PFSK-1 (cell line): ENCODE data around the gene LPCAT4.

Experiments used
- FOXP2 ChIP-seq: optimal IDR thresholded peaks from 2 replicates; pipeline ENCODE3; 2011; ENCODE audit warnings: borderline replicate concordance, control low read depth, inconsistent platforms; ENCODE audit not compliant: insufficient read depth; ENCODE audit errors: extremely low read length, extremely low read depth
- POLR2AphosphoS5 ChIP-seq: IDR thresholded peaks from 2 replicates; pipeline ENCODE4 v1.6.1; 2012; ENCODE audit warnings: low read depth, mild to moderate bottlenecking, control low read depth, low read length, moderate library complexity
- SIN3A ChIP-seq: IDR thresholded peaks from 2 replicates; pipeline ENCODE4 v1.6.1; 2012; ENCODE audit warnings: mild to moderate bottlenecking, low read length, moderate library complexity, borderline replicate concordance; ENCODE audit not compliant: insufficient read depth
- TAF1 ChIP-seq: IDR thresholded peaks from 2 replicates; pipeline ENCODE4 v1.6.1; 2012; ENCODE audit warnings: low read length, control low read depth, borderline replicate concordance; ENCODE audit not compliant: insufficient read depth
- TF ChIP-seq, protein P1 (sequence below), 2 experiments: IDR thresholded peaks; 2 replicates each; pipeline versions ENCODE4 v1.6.1 to v1.8.0; 2011 to 2012; ENCODE audit warnings: low read depth in 2 of 2, low read length in 2 of 2, control low read depth in 1 of 2, inconsistent platforms in 1 of 2, mild to moderate bottlenecking in 1 of 2, moderate library complexity in 1 of 2; ENCODE audit not compliant: insufficient read depth in 1 of 2

The LPCAT4 gene

DNA sequence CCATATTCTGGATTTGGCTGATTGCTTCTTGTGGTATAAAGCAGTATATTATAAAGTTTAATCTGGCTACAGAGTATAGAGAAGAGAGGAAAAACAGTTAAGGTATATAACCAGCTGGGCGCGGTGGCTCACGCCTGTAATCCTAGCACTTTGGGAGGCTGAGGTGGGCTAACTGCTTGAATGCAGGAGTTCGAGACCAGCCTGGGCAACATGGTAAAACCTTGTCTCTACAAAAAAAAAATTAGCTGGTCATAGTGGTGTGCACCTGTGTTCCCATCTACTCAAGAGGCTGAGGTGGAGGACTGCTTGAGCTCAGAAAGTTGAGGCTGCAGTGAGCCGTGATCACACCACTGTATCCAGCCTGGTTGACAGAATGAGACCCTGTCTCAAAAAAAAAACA, 36.7 kb downstream of the LPCAT4 start:
- TF ChIP-seq, protein P1, sequence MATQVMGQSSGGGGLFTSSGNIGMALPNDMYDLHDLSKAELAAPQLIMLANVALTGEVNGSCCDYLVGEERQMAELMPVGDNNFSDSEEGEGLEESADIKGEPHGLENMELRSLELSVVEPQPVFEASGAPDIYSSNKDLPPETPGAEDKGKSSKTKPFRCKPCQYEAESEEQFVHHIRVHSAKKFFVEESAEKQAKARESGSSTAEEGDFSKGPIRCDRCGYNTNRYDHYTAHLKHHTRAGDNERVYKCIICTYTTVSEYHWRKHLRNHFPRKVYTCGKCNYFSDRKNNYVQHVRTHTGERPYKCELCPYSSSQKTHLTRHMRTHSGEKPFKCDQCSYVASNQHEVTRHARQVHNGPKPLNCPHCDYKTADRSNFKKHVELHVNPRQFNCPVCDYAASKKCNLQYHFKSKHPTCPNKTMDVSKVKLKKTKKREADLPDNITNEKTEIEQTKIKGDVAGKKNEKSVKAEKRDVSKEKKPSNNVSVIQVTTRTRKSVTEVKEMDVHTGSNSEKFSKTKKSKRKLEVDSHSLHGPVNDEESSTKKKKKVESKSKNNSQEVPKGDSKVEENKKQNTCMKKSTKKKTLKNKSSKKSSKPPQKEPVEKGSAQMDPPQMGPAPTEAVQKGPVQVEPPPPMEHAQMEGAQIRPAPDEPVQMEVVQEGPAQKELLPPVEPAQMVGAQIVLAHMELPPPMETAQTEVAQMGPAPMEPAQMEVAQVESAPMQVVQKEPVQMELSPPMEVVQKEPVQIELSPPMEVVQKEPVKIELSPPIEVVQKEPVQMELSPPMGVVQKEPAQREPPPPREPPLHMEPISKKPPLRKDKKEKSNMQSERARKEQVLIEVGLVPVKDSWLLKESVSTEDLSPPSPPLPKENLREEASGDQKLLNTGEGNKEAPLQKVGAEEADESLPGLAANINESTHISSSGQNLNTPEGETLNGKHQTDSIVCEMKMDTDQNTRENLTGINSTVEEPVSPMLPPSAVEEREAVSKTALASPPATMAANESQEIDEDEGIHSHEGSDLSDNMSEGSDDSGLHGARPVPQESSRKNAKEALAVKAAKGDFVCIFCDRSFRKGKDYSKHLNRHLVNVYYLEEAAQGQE (IDR thresholded peaks at IDR 0.05; ENCODE audit: insufficient read depth in 1 of 2, low read depth in 2 of 2, low read length in 2 of 2), result no peak
- TF ChIP-seq POLR2AphosphoS5, result no peak
- no peak for TF ChIP-seq FOXP2
- no peak for TF ChIP-seq TAF1
- TF ChIP-seq SIN3A, result no peak

DNA sequence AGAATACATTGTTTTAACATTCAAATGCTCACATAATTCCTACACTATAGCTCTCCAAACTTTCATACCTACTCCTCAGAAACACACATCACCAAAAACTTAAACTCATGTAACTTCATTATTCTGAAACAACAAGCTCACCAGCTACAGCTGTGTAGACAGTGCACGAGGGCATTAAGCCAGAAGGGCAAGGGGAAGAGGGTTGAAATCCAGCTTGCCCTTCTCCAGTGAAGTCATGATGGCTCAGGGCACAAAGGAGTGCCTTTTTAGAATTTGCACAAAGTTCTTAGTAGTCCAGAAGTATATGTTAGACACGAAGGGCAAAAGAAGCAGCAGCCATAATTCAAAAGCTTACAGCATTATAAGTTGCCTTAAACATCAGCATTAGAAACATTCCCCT, 38.0 kb downstream of the LPCAT4 start:
- no peak for TF ChIP-seq FOXP2
- no peak for TF ChIP-seq SIN3A
- TF ChIP-seq, protein P1 (IDR thresholded peaks at IDR 0.05; ENCODE audit: insufficient read depth in 1 of 2, low read depth in 2 of 2, low read length in 2 of 2), result no peak
- TF ChIP-seq TAF1, result no peak
- TF ChIP-seq POLR2AphosphoS5, result no peak

DNA sequence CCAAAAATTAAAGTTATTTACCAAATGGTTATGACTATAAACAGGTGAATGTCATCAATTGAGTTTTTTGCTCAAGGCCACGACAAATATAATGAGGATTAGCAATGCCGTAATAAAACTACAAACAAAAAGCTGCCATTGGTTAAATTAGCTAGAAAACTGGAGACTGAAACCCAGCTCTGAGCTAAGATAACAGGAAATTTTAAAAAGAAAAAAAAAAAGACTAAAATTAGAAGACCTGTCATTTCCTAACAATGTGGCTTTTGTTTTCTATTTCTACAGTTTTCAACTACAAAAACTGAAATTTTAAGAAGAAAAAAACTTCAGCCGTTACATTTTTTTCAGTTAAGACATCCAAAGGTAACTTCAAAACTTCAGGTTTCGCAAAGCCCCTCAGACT, 39.1 kb downstream of the LPCAT4 start:
- TF ChIP-seq FOXP2, result no peak
- TF ChIP-seq, protein P1 (IDR thresholded peaks at IDR 0.05; ENCODE audit: insufficient read depth in 1 of 2, low read depth in 2 of 2, low read length in 2 of 2), result no peak
- no peak for TF ChIP-seq SIN3A
- TF ChIP-seq TAF1, result no peak
- TF ChIP-seq POLR2AphosphoS5, result no peak

DNA sequence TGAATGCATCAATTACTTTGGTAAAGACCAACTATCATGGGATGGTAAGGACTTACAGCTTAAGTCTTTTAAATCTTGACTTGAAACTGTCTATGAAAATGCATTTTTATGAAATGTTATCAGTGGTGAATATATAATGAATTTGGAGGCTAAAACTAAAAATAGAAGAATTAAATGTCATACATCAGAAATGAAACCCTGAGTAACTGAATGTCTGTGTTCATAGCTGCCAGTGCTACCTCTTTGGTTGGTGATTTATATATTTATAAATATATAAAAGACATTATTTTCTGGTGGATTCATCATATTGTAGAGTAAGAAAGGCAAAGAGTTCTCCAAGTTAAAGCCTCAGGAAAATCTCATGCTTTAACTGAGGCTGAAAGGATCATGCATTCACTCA, 41.6 kb downstream of the LPCAT4 start:
- TF ChIP-seq SIN3A (no peak), FOXP2 (no peak), POLR2AphosphoS5 (no peak), TAF1 (no peak)
- TF ChIP-seq, protein P1 (IDR thresholded peaks at IDR 0.05; ENCODE audit: insufficient read depth in 1 of 2, low read depth in 2 of 2, low read length in 2 of 2), result no peak

DNA sequence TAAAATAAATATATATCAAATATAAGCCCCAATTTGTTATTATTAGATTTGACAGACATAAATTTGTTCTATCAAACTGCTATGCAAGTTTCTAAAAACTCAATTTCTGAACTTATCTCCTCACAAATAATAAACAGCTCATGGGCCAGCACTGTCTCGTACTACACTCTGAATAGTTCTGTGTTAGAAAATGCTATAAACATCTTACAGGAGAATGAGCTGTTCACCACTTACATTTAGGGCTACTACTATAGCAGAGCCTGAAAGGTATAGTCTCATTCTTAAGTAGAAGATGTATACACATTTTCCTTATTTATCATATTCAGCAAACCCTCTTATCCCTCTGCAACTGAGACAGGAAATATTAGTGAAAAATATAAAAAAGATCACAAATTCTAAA, 42.1 kb downstream of the LPCAT4 start:
- no peak for TF ChIP-seq SIN3A
- no peak for TF ChIP-seq TAF1
- no peak for TF ChIP-seq FOXP2
- TF ChIP-seq POLR2AphosphoS5, result no peak
- TF ChIP-seq, protein P1 (IDR thresholded peaks at IDR 0.05; ENCODE audit: insufficient read depth in 1 of 2, low read depth in 2 of 2, low read length in 2 of 2), result no peak
